H1 (cell line): ENCODE results near the gene GPR156.

ENCODE experiments used
- CTCF ChIP-seq, 3 experiments: IDR thresholded peaks; 1 replicate in 2 of 3; 2 replicates in 1 of 3; pipeline versions ENCODE4 v1.5.1 to v1.6.1; 2011; ENCODE audit warnings: low read length in 3 of 3, mild to moderate bottlenecking in 3 of 3, inconsistent platforms in 2 of 3, low read depth in 1 of 3, moderate library complexity in 1 of 3; ENCODE audit not compliant: insufficient read depth in 1 of 3; ENCODE audit errors: control extremely low read depth in 1 of 3
- EP300 ChIP-seq, 2 experiments: IDR thresholded peaks; 1 replicate in 1 of 2; 2 replicates in 1 of 2; pipeline ENCODE4 v1.6.1; 2011 to 2012; ENCODE audit warnings: low read depth in 2 of 2, low read length in 2 of 2, mild to moderate bottlenecking in 2 of 2, borderline replicate concordance in 1 of 2, inconsistent platforms in 1 of 2, moderate library complexity in 1 of 2
- POLR2AphosphoS5 ChIP-seq: IDR thresholded peaks from 2 replicates; pipeline ENCODE4 v1.6.1; 2011; ENCODE audit warnings: low read depth, low read length
- YY1 ChIP-seq: IDR thresholded peaks from 2 replicates; pipeline ENCODE4 v1.6.1; 2011; ENCODE audit warnings: low read depth, mild to moderate bottlenecking, low read length

GRCh38 chr3:120274739-120275167, 10.3 kb downstream of the GPR156 start:
- TF ChIP-seq CTCF (IDR thresholded peaks at IDR 0.05; ENCODE audit: control extremely low read depth in 1 of 3, insufficient read depth in 1 of 3, low read depth in 1 of 3, low read length in 3 of 3) (no peak), YY1 (no peak), POLR2AphosphoS5 (no peak), EP300 (IDR thresholded peaks at IDR 0.05; ENCODE audit: borderline replicate concordance in 1 of 2, low read depth in 2 of 2, low read length in 2 of 2) (no peak)
